Parathyroid adenoma (tissue), 2 donors: Measurements from ENCODE around the gene BACH1.

Source experiments
- H2AFZ ChIP-seq: fragments of 300-600 bp; sonication (generic); one replicate; pipeline ENCODE4 v1.7.0; 2017; ENCODE audit warnings: antibody characterized with exemption, mild to moderate bottlenecking
- H3K27ac ChIP-seq: fragments of 300-600 bp; sonication (generic); one replicate; pipeline ENCODE4 v1.7.0; 2017
- H3K27me3 ChIP-seq: fragments of 300-600 bp; sonication (generic); one replicate; pipeline ENCODE4 v1.7.0; 2017; ENCODE audit warnings: low read length; ENCODE audit not compliant: control insufficient read depth, insufficient read depth
- H3K36me3 ChIP-seq: fragments of 300-600 bp; sonication (generic); one replicate; pipeline ENCODE4 v1.7.0; 2017; ENCODE audit warnings: low read length; ENCODE audit not compliant: control insufficient read depth, insufficient read depth
- H3K4me1 ChIP-seq: fragments of 300-600 bp; sonication (generic); one replicate; pipeline ENCODE4 v1.7.0; 2017; ENCODE audit warnings: control low read depth
- H3K4me2 ChIP-seq: fragments of 300-600 bp; sonication (generic); one replicate; pipeline ENCODE4 v1.7.0; 2017; ENCODE audit warnings: low read length
- H3K4me3 ChIP-seq: fragments of 300-600 bp; sonication (generic); one replicate; pipeline ENCODE4 v1.7.0; 2017; ENCODE audit warnings: low read depth, low read length
- H3K79me2 ChIP-seq: fragments of 300-600 bp; sonication (generic); one replicate; pipeline ENCODE4 v1.7.0; 2017; ENCODE audit warnings: control low read depth
- H3K9ac ChIP-seq: fragments of 300-600 bp; sonication (generic); one replicate; pipeline ENCODE4 v1.7.0; 2017; ENCODE audit warnings: mild to moderate bottlenecking
- H3K9me3 ChIP-seq: fragments of 300-600 bp; sonication (generic); one replicate; pipeline ENCODE4 v1.7.0; 2017; ENCODE audit warnings: low read length; ENCODE audit not compliant: control insufficient read depth
- TF ChIP-seq, protein P1 (sequence below): fragments of 300-600 bp; sonication (generic); IDR thresholded peaks from one replicate; pipeline ENCODE4 v1.7.0; 2017; ENCODE audit warnings: antibody characterized with exemption, mild to moderate bottlenecking
- donor health status: primary hyperparathyroidism.

The BACH1 gene

GRCh38 chr21:29295066-29295650 is 3.6 kb upstream of the BACH1 start:
- H3K4me1 ChIP-seq = no peaks in the 10 kb centered on the region
- H3K27me3 ChIP-seq = no peaks in the 10 kb centered on the region
- TF ChIP-seq, protein P1, sequence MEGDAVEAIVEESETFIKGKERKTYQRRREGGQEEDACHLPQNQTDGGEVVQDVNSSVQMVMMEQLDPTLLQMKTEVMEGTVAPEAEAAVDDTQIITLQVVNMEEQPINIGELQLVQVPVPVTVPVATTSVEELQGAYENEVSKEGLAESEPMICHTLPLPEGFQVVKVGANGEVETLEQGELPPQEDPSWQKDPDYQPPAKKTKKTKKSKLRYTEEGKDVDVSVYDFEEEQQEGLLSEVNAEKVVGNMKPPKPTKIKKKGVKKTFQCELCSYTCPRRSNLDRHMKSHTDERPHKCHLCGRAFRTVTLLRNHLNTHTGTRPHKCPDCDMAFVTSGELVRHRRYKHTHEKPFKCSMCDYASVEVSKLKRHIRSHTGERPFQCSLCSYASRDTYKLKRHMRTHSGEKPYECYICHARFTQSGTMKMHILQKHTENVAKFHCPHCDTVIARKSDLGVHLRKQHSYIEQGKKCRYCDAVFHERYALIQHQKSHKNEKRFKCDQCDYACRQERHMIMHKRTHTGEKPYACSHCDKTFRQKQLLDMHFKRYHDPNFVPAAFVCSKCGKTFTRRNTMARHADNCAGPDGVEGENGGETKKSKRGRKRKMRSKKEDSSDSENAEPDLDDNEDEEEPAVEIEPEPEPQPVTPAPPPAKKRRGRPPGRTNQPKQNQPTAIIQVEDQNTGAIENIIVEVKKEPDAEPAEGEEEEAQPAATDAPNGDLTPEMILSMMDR = no peak
- no peaks in the 10 kb centered on the region for H3K9me3 ChIP-seq
- no peaks in the 10 kb centered on the region for H3K36me3 ChIP-seq
- no peak overlapping the region for H3K27ac ChIP-seq
- H3K4me2 ChIP-seq = no peak overlapping the region
- H3K79me2 ChIP-seq = no peaks in the 10 kb centered on the region
- no peak overlapping the region for H3K9ac ChIP-seq
- no peak overlapping the region for H3K4me3 ChIP-seq
- no peak overlapping the region for H2AFZ ChIP-seq

DNA sequence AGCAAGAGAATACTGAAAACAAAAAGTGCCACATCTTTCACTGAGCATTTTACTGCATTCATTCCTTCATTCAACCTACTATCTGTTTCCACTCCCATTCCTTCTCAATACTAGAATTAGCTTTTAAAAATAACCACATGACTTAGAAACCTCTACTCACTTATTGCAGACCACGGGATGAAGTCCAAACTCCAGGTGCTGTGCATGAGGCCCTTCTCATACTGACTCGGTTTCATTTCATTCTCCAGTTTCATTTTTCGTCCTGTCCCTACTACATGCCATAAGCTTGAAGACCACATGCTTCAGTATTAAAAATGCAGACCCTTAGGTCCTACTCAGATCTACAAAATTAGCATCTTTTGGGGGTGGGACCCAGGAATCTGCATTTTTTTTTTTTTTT is 2.3 kb upstream of the BACH1 start:
- no peaks in the 10 kb centered on the region for H3K4me1 ChIP-seq
- H3K4me2 ChIP-seq = no peak overlapping the region
- no peak overlapping the region for H3K27ac ChIP-seq
- H3K9me3 ChIP-seq = no peaks in the 10 kb centered on the region
- no peaks in the 10 kb centered on the region for H3K27me3 ChIP-seq
- TF ChIP-seq, protein P1 = no peak
- no peaks in the 10 kb centered on the region for H3K36me3 ChIP-seq
- H3K4me3 ChIP-seq = no peak overlapping the region
- no peak overlapping the region for H3K9ac ChIP-seq
- H3K79me2 ChIP-seq = no peaks in the 10 kb centered on the region
- no peak overlapping the region for H2AFZ ChIP-seq

DNA sequence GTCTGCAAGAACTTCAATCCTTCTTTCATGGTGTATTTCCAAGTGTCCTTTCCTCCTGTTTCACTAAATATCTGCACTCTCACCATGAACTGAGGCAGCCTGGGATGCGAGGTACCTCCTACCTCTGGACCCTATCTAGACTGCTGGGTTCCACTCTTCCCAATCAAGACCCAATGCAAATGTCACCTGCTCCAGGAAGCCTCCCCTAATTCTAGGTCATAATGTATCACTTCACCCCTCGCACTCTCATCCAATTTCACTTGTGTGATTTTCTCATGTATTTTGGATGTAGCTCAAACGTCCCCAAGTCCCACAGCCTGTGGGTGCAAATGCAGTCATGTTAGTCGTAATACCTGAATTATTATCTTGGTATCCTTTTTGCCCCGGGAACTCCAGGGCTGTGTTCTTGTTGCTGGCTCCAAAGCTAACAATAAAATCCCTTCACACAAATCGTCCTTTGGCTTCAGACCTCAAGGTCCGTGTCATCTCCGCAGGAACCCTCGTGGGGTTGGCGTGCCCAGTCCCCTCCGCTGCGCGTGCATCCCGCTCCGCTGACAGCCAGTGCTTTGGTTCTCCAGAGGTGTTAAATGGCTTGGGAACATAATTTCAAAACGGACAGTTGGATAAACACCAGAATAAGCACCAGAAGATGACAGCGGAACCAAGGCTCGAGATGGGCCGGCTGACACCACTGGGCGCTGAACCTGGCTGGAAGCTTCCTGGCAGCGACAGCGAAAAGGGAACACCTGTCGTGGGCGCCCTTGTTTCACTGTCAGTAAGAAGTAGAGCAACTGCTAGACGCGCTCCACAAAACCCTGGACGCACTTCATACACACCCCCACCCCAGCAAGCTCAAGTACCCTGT is 1.0 kb upstream of the BACH1 start:
- Histone ChIP-seq H3K79me2 (no peaks in the 10 kb centered on the region), H3K27ac (no peak overlapping the region)
- TF ChIP-seq, protein P1 = no peak

DNA sequence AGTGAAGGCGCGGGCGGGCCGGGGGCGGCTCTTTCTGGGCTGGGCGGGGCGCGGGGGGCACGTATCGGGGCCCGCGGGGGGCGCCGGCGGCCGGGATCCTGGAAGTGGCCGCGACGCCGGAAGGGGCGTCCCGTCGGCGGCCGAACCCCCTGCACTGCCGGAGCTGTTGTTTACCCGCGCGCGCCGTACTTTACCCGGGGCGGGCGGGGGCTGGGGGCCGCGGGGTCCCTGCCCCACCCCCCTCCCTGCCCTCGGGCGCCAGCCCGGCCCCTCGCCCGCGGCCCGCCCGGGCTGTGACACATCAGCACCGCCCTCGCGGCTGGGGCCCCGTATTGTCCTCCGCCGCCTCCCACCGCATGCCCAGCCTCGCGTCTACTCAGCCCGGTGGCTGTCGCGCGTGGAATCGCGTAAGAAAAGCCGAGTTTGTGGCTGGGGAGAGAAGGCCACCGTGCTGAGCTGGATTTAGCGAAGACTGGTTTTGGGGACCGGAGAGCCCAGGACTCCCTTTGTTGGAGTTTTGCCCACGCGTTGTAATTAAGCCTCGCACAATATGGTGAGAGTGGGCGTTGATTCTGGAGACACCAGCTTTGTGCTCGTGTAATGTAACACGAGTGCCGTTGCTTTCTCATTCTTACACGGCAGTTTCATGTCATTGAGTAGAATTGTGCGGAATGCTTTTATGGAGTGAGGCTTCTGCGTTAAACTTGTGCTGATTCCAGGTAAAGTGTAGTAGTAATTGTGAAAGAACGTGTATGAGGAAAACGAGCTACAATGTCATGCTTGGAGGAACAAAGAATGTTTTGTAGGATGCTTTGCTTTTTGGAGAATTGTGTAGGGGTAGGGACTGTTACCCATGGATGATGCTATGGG is 559 bp downstream of the BACH1 start:
- no peaks in the 10 kb centered on the region for H3K36me3 ChIP-seq
- H3K9ac ChIP-seq = no peak overlapping the region
- peak overlapping the region; percentile 90 for H2AFZ ChIP-seq
- peak overlapping the region; percentile 53 for H3K27ac ChIP-seq
- H3K79me2 ChIP-seq = no peaks in the 10 kb centered on the region
- H3K4me2 ChIP-seq = peak overlapping the region; percentile 91
- H3K4me3 ChIP-seq = peak overlapping the region; percentile 75
- no peaks in the 10 kb centered on the region for H3K9me3 ChIP-seq
- H3K4me1 ChIP-seq = no peaks in the 10 kb centered on the region
- H3K27me3 ChIP-seq = no peaks in the 10 kb centered on the region
- TF ChIP-seq, protein P1 = no peak

More for the DNA sequence above, 1.0 kb upstream of the BACH1 start:
- no peaks in the 10 kb centered on the region for H3K27me3 ChIP-seq
- no peaks in the 10 kb centered on the region for H3K4me1 ChIP-seq
- H3K4me2 ChIP-seq = peak overlapping the region; percentile 75
- peak overlapping the region; percentile 49 for H3K4me3 ChIP-seq
- no peak overlapping the region for H3K9ac ChIP-seq
- no peaks in the 10 kb centered on the region for H3K9me3 ChIP-seq
- H3K36me3 ChIP-seq = no peaks in the 10 kb centered on the region
- H2AFZ ChIP-seq = peak overlapping the region; percentile 90
